Measurements from ENCODE around the gene BMPR1A.

BMPR1A gene

DNA sequence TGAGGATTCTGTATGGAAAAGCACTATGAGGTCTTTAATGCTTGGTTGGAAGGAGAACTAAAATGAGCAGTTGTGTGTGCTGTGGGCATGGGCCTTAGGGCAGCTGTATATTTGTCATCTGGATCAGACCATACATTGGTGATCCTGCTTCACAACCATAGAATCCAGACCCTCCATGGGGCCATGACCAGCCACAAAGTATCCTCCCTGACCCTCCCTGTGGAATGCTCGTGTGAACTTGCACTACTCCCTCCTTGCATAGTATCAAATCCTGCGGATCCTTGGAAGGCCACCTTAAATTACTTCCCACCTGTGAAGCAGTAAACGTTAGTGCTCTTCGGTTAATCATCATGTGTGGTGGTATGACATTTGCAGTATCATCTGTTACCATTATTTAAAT, 67.1 kb downstream of the BMPR1A start:
- ATAC-seq = no peak
- TF ChIP-seq ZNF70 (CRISPR knock-in tag; IDR thresholded peaks at IDR 0.05) (no peak), TOX (CRISPR knock-in tag; IDR thresholded peaks at IDR 0.05; ENCODE audit: borderline replicate concordance) (no peak), OSR1 (CRISPR knock-in tag; IDR thresholded peaks at IDR 0.05) (no peak)
- TF ChIP-seq, protein P1, sequence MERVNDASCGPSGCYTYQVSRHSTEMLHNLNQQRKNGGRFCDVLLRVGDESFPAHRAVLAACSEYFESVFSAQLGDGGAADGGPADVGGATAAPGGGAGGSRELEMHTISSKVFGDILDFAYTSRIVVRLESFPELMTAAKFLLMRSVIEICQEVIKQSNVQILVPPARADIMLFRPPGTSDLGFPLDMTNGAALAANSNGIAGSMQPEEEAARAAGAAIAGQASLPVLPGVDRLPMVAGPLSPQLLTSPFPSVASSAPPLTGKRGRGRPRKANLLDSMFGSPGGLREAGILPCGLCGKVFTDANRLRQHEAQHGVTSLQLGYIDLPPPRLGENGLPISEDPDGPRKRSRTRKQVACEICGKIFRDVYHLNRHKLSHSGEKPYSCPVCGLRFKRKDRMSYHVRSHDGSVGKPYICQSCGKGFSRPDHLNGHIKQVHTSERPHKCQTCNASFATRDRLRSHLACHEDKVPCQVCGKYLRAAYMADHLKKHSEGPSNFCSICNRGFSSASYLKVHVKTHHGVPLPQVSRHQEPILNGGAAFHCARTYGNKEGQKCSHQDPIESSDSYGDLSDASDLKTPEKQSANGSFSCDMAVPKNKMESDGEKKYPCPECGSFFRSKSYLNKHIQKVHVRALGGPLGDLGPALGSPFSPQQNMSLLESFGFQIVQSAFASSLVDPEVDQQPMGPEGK (CRISPR knock-in tag; IDR thresholded peaks at IDR 0.05; ENCODE audit: borderline replicate concordance) = no peak
- TF ChIP-seq, protein P2, sequence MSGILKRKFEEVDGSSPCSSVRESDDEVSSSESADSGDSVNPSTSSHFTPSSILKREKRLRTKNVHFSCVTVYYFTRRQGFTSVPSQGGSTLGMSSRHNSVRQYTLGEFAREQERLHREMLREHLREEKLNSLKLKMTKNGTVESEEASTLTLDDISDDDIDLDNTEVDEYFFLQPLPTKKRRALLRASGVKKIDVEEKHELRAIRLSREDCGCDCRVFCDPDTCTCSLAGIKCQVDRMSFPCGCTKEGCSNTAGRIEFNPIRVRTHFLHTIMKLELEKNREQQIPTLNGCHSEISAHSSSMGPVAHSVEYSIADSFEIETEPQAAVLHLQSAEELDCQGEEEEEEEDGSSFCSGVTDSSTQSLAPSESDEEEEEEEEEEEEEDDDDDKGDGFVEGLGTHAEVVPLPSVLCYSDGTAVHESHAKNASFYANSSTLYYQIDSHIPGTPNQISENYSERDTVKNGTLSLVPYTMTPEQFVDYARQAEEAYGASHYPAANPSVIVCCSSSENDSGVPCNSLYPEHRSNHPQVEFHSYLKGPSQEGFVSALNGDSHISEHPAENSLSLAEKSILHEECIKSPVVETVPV (CRISPR knock-in tag; IDR thresholded peaks at IDR 0.05) = no peak
- TF ChIP-seq, protein P3, sequence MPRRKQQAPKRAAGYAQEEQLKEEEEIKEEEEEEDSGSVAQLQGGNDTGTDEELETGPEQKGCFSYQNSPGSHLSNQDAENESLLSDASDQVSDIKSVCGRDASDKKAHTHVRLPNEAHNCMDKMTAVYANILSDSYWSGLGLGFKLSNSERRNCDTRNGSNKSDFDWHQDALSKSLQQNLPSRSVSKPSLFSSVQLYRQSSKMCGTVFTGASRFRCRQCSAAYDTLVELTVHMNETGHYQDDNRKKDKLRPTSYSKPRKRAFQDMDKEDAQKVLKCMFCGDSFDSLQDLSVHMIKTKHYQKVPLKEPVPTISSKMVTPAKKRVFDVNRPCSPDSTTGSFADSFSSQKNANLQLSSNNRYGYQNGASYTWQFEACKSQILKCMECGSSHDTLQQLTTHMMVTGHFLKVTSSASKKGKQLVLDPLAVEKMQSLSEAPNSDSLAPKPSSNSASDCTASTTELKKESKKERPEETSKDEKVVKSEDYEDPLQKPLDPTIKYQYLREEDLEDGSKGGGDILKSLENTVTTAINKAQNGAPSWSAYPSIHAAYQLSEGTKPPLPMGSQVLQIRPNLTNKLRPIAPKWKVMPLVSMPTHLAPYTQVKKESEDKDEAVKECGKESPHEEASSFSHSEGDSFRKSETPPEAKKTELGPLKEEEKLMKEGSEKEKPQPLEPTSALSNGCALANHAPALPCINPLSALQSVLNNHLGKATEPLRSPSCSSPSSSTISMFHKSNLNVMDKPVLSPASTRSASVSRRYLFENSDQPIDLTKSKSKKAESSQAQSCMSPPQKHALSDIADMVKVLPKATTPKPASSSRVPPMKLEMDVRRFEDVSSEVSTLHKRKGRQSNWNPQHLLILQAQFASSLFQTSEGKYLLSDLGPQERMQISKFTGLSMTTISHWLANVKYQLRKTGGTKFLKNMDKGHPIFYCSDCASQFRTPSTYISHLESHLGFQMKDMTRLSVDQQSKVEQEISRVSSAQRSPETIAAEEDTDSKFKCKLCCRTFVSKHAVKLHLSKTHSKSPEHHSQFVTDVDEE (CRISPR knock-in tag; IDR thresholded peaks at IDR 0.05) = no peak

DNA sequence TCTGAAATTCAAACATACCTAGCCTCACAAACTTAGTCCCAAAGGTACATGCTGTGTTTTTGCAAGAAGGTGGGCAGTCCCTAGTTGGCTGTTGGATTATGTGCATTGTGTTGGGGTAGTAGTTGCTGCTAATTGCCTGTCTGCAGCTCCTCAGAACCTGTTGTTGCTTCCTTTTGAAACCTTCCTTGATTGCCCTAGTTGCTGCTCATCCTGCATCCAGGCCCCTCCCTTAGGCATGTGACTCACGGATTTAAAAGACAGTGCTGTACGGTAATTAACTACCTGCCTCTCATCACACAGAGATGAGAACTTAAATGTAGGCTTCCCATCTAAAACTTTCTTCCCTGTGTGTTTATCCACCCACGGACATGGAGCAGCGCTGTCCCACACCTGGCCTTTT, 67.7 kb downstream of the BMPR1A start:
- no peak for ATAC-seq
- TF ChIP-seq, protein P4, sequence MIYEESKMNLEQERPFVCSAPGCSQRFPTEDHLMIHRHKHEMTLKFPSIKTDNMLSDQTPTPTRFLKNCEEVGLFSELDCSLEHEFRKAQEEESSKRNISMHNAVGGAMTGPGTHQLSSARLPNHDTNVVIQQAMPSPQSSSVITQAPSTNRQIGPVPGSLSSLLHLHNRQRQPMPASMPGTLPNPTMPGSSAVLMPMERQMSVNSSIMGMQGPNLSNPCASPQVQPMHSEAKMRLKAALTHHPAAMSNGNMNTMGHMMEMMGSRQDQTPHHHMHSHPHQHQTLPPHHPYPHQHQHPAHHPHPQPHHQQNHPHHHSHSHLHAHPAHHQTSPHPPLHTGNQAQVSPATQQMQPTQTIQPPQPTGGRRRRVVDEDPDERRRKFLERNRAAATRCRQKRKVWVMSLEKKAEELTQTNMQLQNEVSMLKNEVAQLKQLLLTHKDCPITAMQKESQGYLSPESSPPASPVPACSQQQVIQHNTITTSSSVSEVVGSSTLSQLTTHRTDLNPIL (CRISPR knock-in tag; IDR thresholded peaks at IDR 0.05; ENCODE audit: low read depth) = no peak
- no peak for TF ChIP-seq ESRRG (CRISPR knock-in tag; IDR thresholded peaks at IDR 0.05)
- TF ChIP-seq, protein P1 (CRISPR knock-in tag; IDR thresholded peaks at IDR 0.05; ENCODE audit: borderline replicate concordance) = no peak
- TF ChIP-seq CSDC2 (CRISPR knock-in tag; IDR thresholded peaks at IDR 0.05) = no peak
- TF ChIP-seq RARB (CRISPR knock-in tag; IDR thresholded peaks at IDR 0.05) = no peak
- TF ChIP-seq PPARA (CRISPR knock-in tag; IDR thresholded peaks at IDR 0.05; ENCODE audit: borderline replicate concordance) = no peak
- no peak for TF ChIP-seq GLIS3 (CRISPR knock-in tag; IDR thresholded peaks at IDR 0.05)
- no peak for TF ChIP-seq ZFP30 (CRISPR knock-in tag; IDR thresholded peaks at IDR 0.05)
- TF ChIP-seq ZNF70 (CRISPR knock-in tag; IDR thresholded peaks at IDR 0.05) = no peak
- no peak for TF ChIP-seq ZC3H10 (CRISPR knock-in tag; IDR thresholded peaks at IDR 0.05)
- no peak for TF ChIP-seq ZFP3 (CRISPR knock-in tag; IDR thresholded peaks at IDR 0.05)
- no peak for TF ChIP-seq OSR1 (CRISPR knock-in tag; IDR thresholded peaks at IDR 0.05)
- no peak for TF ChIP-seq TOX (CRISPR knock-in tag; IDR thresholded peaks at IDR 0.05; ENCODE audit: borderline replicate concordance)
- no peak for TF ChIP-seq SNAI2 (CRISPR knock-in tag; IDR thresholded peaks at IDR 0.05)
- TF ChIP-seq ZNF565 (CRISPR knock-in tag; conservative IDR thresholded peaks at IDR 0.05; ENCODE audit: low read depth) = no peak
- TF ChIP-seq TCF4 (CRISPR knock-in tag; IDR thresholded peaks at IDR 0.05; ENCODE audit: borderline replicate concordance) = no peak
- no peak for TF ChIP-seq ZNF8 (CRISPR knock-in tag; IDR thresholded peaks at IDR 0.05)
- TF ChIP-seq, protein P3 (CRISPR knock-in tag; IDR thresholded peaks at IDR 0.05) = no peak
- TF ChIP-seq, protein P5, sequence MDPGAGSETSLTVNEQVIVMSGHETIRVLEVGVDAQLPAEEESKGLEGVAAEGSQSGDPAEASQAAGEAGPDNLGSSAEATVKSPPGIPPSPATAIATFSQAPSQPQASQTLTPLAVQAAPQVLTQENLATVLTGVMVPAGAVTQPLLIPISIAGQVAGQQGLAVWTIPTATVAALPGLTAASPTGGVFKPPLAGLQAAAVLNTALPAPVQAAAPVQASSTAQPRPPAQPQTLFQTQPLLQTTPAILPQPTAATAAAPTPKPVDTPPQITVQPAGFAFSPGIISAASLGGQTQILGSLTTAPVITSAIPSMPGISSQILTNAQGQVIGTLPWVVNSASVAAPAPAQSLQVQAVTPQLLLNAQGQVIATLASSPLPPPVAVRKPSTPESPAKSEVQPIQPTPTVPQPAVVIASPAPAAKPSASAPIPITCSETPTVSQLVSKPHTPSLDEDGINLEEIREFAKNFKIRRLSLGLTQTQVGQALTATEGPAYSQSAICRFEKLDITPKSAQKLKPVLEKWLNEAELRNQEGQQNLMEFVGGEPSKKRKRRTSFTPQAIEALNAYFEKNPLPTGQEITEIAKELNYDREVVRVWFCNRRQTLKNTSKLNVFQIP (CRISPR knock-in tag; IDR thresholded peaks at IDR 0.05; ENCODE audit: borderline replicate concordance, low read depth) = no peak

All from SK-N-SH treated with all-trans-retinoic acid at 6 μM for 48 hours (cell line).